GM23338 (cell line): ENCODE measurements around the gene NXPH4. TPM values are rescaled to one million over a fixed set of nuclear protein-coding genes. Genes with fewer than 3 reads are reported as not detected.

Experiments used
- ATAC-seq: fragments of 200-7000 bp; cut with Tn5 transposase; 3 replicates; pipeline ENCODE4 v1.9.1; 2020
- DNase-seq: peaks from one replicate; pipeline ENCODE4 v3.0.0-alpha.2; 2015; ENCODE audit warnings: low spot score
- H2AFZ ChIP-seq: fragments of 200-600 bp; sonication (generic); 2 replicates; pipeline ENCODE4 v1.8.0; 2016; ENCODE audit warnings: antibody characterized with exemption, mild to moderate bottlenecking, moderate library complexity
- H3F3A ChIP-seq: fragments of 200-600 bp; sonication (generic); replicated peaks from 2 replicates; pipeline ENCODE4 v1.8.0; 2017; ENCODE audit warnings: antibody characterized with exemption, mixed run types, low read depth
- H3K27ac ChIP-seq: fragments of 200-600 bp; sonication (generic); 2 replicates; pipeline ENCODE4 v1.6.1; 2016; ENCODE audit warnings: low read depth
- H3K27me3 ChIP-seq: fragments of 200-600 bp; sonication (generic); 2 replicates; pipeline ENCODE4 v1.8.0; 2016; ENCODE audit warnings: mild to moderate bottlenecking, mixed run types, moderate library complexity; ENCODE audit not compliant: insufficient read depth
- H3K36me3 ChIP-seq: fragments of 200-600 bp; sonication (generic); 2 replicates; pipeline ENCODE4 v1.8.0; 2016; ENCODE audit warnings: mild to moderate bottlenecking; ENCODE audit not compliant: insufficient read depth
- H3K4me1 ChIP-seq: fragments of 200-600 bp; sonication (generic); 2 replicates; pipeline ENCODE4 v1.8.0; 2016; ENCODE audit warnings: mild to moderate bottlenecking, moderate library complexity; ENCODE audit not compliant: insufficient read depth
- H3K4me2 ChIP-seq: fragments of 200-600 bp; sonication (generic); 2 replicates; pipeline ENCODE4 v1.7.1; 2017; ENCODE audit warnings: mixed run types
- H3K4me3 ChIP-seq: fragments of 200-600 bp; sonication (generic); 2 replicates; pipeline ENCODE4 v1.6.1; 2016; ENCODE audit warnings: mixed run types
- H3K79me2 ChIP-seq: fragments of 200-600 bp; sonication (generic); replicated peaks from 2 replicates; pipeline ENCODE4 v1.8.0; 2017; ENCODE audit warnings: mild to moderate bottlenecking; ENCODE audit not compliant: insufficient read depth
- H3K9me2 ChIP-seq: fragments of 200-600 bp; sonication (generic); 2 replicates; pipeline ENCODE4 v1.8.0; 2017; ENCODE audit not compliant: insufficient read depth
- H4K20me1 ChIP-seq: fragments of 200-600 bp; sonication (generic); replicated peaks from 2 replicates; pipeline ENCODE4 v1.8.0; 2017; ENCODE audit warnings: mild to moderate bottlenecking; ENCODE audit not compliant: insufficient read depth
- H3K27ac Mint-ChIP-seq: 2 replicates; pipeline ENCODE4 v1.8.0; 2020; ENCODE audit warnings: inconsistent platforms, mild to moderate bottlenecking, moderate library complexity, mixed read lengths
- H3K27me3 Mint-ChIP-seq: 3 replicates; pipeline ENCODE4 v1.8.0; 2022; ENCODE audit warnings: low read depth, mild to moderate bottlenecking, moderate library complexity, mixed read lengths, inconsistent platforms; ENCODE audit not compliant: insufficient read depth, poor library complexity
- H3K36me3 Mint-ChIP-seq: 3 replicates; pipeline ENCODE4 v1.8.0; 2021; ENCODE audit warnings: low read depth, mild to moderate bottlenecking, inconsistent platforms, moderate library complexity, mixed read lengths
- H3K4me1 Mint-ChIP-seq: 3 replicates; pipeline ENCODE4 v1.8.0; 2020; ENCODE audit warnings: mild to moderate bottlenecking, inconsistent platforms, mixed read lengths
- H3K4me3 Mint-ChIP-seq: 3 replicates; pipeline ENCODE4 v1.8.0; 2021; ENCODE audit warnings: moderate library complexity, mild to moderate bottlenecking, inconsistent platforms, mixed read lengths
- H3K9me3 Mint-ChIP-seq: 3 replicates; pipeline ENCODE4 v1.8.0; 2020; ENCODE audit warnings: moderate library complexity, mild to moderate bottlenecking, inconsistent platforms, mixed read lengths
- CREB1 ChIP-seq: fragments of 250-450 bp; sonication (Bioruptor Pico); IDR thresholded peaks from 2 replicates; pipeline ENCODE4 v1.5.0; 2020; ENCODE audit warnings: low read depth, mild to moderate bottlenecking, moderate library complexity
- CTCF ChIP-seq, 2 experiments: fragments of 200-600 bp in 1 of 2; sonication (generic) in 1 of 2; conservative IDR thresholded peaks; 2 replicates each; pipeline versions ENCODE4 v1.5.1 to v1.6.1; 2016 to 2017; ENCODE audit warnings: antibody characterized with exemption in 2 of 2, low read depth in 2 of 2, mild to moderate bottlenecking in 2 of 2, moderate library complexity in 1 of 2
- ETS1 ChIP-seq: IDR thresholded peaks from 2 replicates; pipeline ENCODE4 v1.6.1; 2016; ENCODE audit warnings: antibody characterized with exemption
- EZH2 ChIP-seq: fragments of 200-600 bp; sonication (generic); IDR thresholded peaks from one replicate; pipeline ENCODE4 v1.8.0; 2017; ENCODE audit warnings: antibody characterized with exemption, mild to moderate bottlenecking, low read depth; ENCODE audit not compliant: unreplicated experiment
- EZH2phosphoT487 ChIP-seq: fragments of 200-600 bp; sonication (generic); IDR thresholded peaks from one replicate; pipeline ENCODE4 v1.8.1; 2018; ENCODE audit warnings: antibody characterized with exemption; ENCODE audit not compliant: unreplicated experiment
- JUNB ChIP-seq: IDR thresholded peaks from one replicate; pipeline ENCODE4 v1.6.1; 2016; ENCODE audit warnings: antibody characterized with exemption; ENCODE audit not compliant: unreplicated experiment
- NANOG ChIP-seq: IDR thresholded peaks from 2 replicates; pipeline ENCODE4 v1.6.1; 2016; ENCODE audit warnings: antibody characterized with exemption, borderline replicate concordance
- POLR2AphosphoS5 ChIP-seq: IDR thresholded peaks from 2 replicates; pipeline ENCODE4 v1.6.1; 2016; ENCODE audit warnings: antibody characterized with exemption, low read depth
- REST ChIP-seq: IDR thresholded peaks from one replicate; pipeline ENCODE4 v1.6.1; 2018; ENCODE audit warnings: antibody characterized with exemption; ENCODE audit not compliant: unreplicated experiment
- STAT1 ChIP-seq: IDR thresholded peaks from one replicate; pipeline ENCODE4 v1.6.1; 2016; ENCODE audit warnings: antibody characterized with exemption; ENCODE audit not compliant: unreplicated experiment
- ZNF114 ChIP-seq: fragments of 250-450 bp; sonication (Bioruptor Pico); IDR thresholded peaks from 2 replicates; pipeline ENCODE4 v1.5.0; 2020; ENCODE audit warnings: mild to moderate bottlenecking, moderate library complexity
- ZNF331 ChIP-seq: fragments of 250-450 bp; sonication (Bioruptor Pico); IDR thresholded peaks from 2 replicates; pipeline ENCODE4 v1.5.0; 2020; ENCODE audit warnings: low read depth, mild to moderate bottlenecking, moderate library complexity
- ZNF462 ChIP-seq: fragments of 250-450 bp; sonication (Bioruptor Pico); IDR thresholded peaks from 2 replicates; pipeline ENCODE4 v1.5.0; 2020; ENCODE audit warnings: mild to moderate bottlenecking, moderate library complexity
- polyA plus RNA-seq: library from polyadenylated mRNA; unstranded; fragments of >200 nt; fragmentation: Nextera tagmentation; extraction: Ambion mirVana; gene quantifications from 2 replicates; pipeline ENCODE4 v1.2.1, GENCODE V29; 2016
- total RNA-seq: library from RNA; depleted of rRNA; stranded (reverse); fragments of >200 nt; shearing (Covaris generic); gene quantifications from 2 replicates; pipeline ENCODE4 v1.2.3, GENCODE V29; 2014

NXPH4 gene
- total and polyA plus RNA-seq, 2 experiments from 2014 or later = 0.89 to 1.5 TPM

GRCh38 chr12:57250956-57251355, 34.4 kb downstream of the NXPH4 start, which contains the start of gene STAC3:
TSS of gene STAC3 (minus strand) at chr12:57251187. CDS start at chr12:57249636, 1,551 bp downstream.
- H4K20me1 ChIP-seq = no peaks in the 10 kb centered on the region
- Mint-ChIP-seq H3K9me3 (no peaks in the 10 kb centered on the region), H3K4me3 (no peak within 1 kb of the TSS), H3K4me1 (peaks cover 37% of the 10 kb centered on the region), H3K27ac (no peak within 1 kb of the TSS), H3K27me3 (peaks cover 12% of the 10 kb centered on the region), H3K36me3 (no peaks in the 10 kb centered on the region)
- DNase-seq (peak; percentile 35), ATAC-seq (peak; percentile 37)
- H3K27ac ChIP-seq = no peak within 1 kb of the TSS
- peak within 1 kb of the TSS; percentile 70 for H3K4me2 ChIP-seq
- peaks cover 4% of the 10 kb centered on the region for H3F3A ChIP-seq
- TF ChIP-seq EZH2 (no peak), CREB1 (CRISPR knock-in tag) (no peak), REST (no peak), EZH2phosphoT487 (no peak), ETS1 (no peak), ZNF462 (CRISPR knock-in tag) (no peak), POLR2AphosphoS5 (no peak), CTCF (conservative IDR thresholded peaks at IDR 0.05; ENCODE audit: low read depth in 2 of 2) (no peak), JUNB (no peak), ZNF331 (CRISPR knock-in tag) (no peak), ZNF114 (no peak), STAT1 (no peak), NANOG (no peak)
- H3K36me3 ChIP-seq = no peaks in the 10 kb centered on the region
- H3K4me1 ChIP-seq = peaks cover 36% of the 10 kb centered on the region
- H2AFZ ChIP-seq = no peak within 1 kb of the TSS
- H3K79me2 ChIP-seq = no peaks in the 10 kb centered on the region
- no peaks in the 10 kb centered on the region for H3K9me2 ChIP-seq
- H3K4me3 ChIP-seq = no peak within 1 kb of the TSS
- H3K27me3 ChIP-seq = no peaks in the 10 kb centered on the region
